ENCODE data around the gene MBLAC1. TPM values are rescaled to one million over a fixed set of nuclear protein-coding genes. Genes with fewer than 3 reads are reported as not detected.

Gene MBLAC1
- total RNA-seq = 1.5 TPM

- Histone ChIP-seq H3K4me3 (ENCODE audit: low read length) (peak within 1 kb of the TSS; percentile 91), H3K4me1 (ENCODE audit: insufficient read depth, low read length) (peaks cover 57% of the 10 kb centered on the region), H3K9me3 (ENCODE audit: low read depth, low read length) (no peaks in the 10 kb centered on the region), H3K27me3 (ENCODE audit: insufficient read depth, low read length) (no peaks in the 10 kb centered on the region)
Observed at GRCh38 chr7:100126931-100127865, at the start of gene MBLAC1. MBLAC1 (plus strand) TSS chr7:100126967; CDS start chr7:100127396, 429 bp downstream.

GRCh38 chr7:100077205-100077604, 49.6 kb upstream of the MBLAC1 start:
- peaks cover 17% of the 10 kb centered on the region for H3K4me1 ChIP-seq (ENCODE audit: insufficient read depth, low read length)
- H3K4me3 ChIP-seq (ENCODE audit: low read length) = no peak overlapping the region
- H3K9me3 ChIP-seq (ENCODE audit: low read depth, low read length) = peaks cover 8% of the 10 kb centered on the region
- H3K27me3 ChIP-seq (ENCODE audit: insufficient read depth, low read length) = no peaks in the 10 kb centered on the region

GRCh38 chr7:100079024-100079560, 47.7 kb upstream of the MBLAC1 start:
- Histone ChIP-seq H3K9me3 (ENCODE audit: low read depth, low read length) (no peaks in the 10 kb centered on the region), H3K27me3 (ENCODE audit: insufficient read depth, low read length) (no peaks in the 10 kb centered on the region), H3K4me1 (ENCODE audit: insufficient read depth, low read length) (peaks cover 28% of the 10 kb centered on the region), H3K4me3 (ENCODE audit: low read length) (no peak overlapping the region)

GRCh38 chr7:100080907-100081534, 45.7 kb upstream of the MBLAC1 start:
- H3K4me3 ChIP-seq (ENCODE audit: low read length) = peak overlapping the region; percentile 95
- no peaks in the 10 kb centered on the region for H3K9me3 ChIP-seq (ENCODE audit: low read depth, low read length)
- peaks cover 34% of the 10 kb centered on the region for H3K4me1 ChIP-seq (ENCODE audit: insufficient read depth, low read length)
- H3K27me3 ChIP-seq (ENCODE audit: insufficient read depth, low read length) = no peaks in the 10 kb centered on the region

- no peaks in the 10 kb centered on the region for H3K9me3 ChIP-seq (ENCODE audit: low read depth, low read length)
- peaks cover 34% of the 10 kb centered on the region for H3K4me1 ChIP-seq (ENCODE audit: insufficient read depth, low read length)
- H3K4me3 ChIP-seq (ENCODE audit: low read length) = peak within 1 kb of the TSS; percentile 95
- no peaks in the 10 kb centered on the region for H3K27me3 ChIP-seq (ENCODE audit: insufficient read depth, low read length)
Observed at GRCh38 chr7:100081535-100082102, 45.1 kb upstream of the MBLAC1 start, which contains the start of gene ZNF3. ZNF3 (minus strand) TSS chr7:100081723; CDS start chr7:100077357, 4,366 bp downstream.

GRCh38 chr7:100082978-100083377, 43.8 kb upstream of the MBLAC1 start:
- Histone ChIP-seq H3K4me1 (ENCODE audit: insufficient read depth, low read length) (peaks cover 36% of the 10 kb centered on the region), H3K4me3 (ENCODE audit: low read length) (no peak overlapping the region), H3K27me3 (ENCODE audit: insufficient read depth, low read length) (no peaks in the 10 kb centered on the region), H3K9me3 (ENCODE audit: low read depth, low read length) (no peaks in the 10 kb centered on the region)

- no peaks in the 10 kb centered on the region for H3K9me3 ChIP-seq (ENCODE audit: low read depth, low read length)
- H3K4me1 ChIP-seq (ENCODE audit: insufficient read depth, low read length) = peaks cover 46% of the 10 kb centered on the region
- H3K4me3 ChIP-seq (ENCODE audit: low read length) = no peak overlapping the region
- H3K27me3 ChIP-seq (ENCODE audit: insufficient read depth, low read length) = no peaks in the 10 kb centered on the region
Observed at GRCh38 chr7:100085515-100085914, 41.3 kb upstream of the MBLAC1 start.

- H3K4me3 ChIP-seq (ENCODE audit: low read length) = no peak overlapping the region
- H3K9me3 ChIP-seq (ENCODE audit: low read depth, low read length) = no peaks in the 10 kb centered on the region
- H3K27me3 ChIP-seq (ENCODE audit: insufficient read depth, low read length) = no peaks in the 10 kb centered on the region
- peaks cover 36% of the 10 kb centered on the region for H3K4me1 ChIP-seq (ENCODE audit: insufficient read depth, low read length)
Observed at GRCh38 chr7:100087055-100087750, 39.6 kb upstream of the MBLAC1 start.

- Histone ChIP-seq H3K4me1 (ENCODE audit: insufficient read depth, low read length) (peaks cover 26% of the 10 kb centered on the region), H3K27me3 (ENCODE audit: insufficient read depth, low read length) (no peaks in the 10 kb centered on the region), H3K4me3 (ENCODE audit: low read length) (peak overlapping the region; percentile 86), H3K9me3 (ENCODE audit: low read depth, low read length) (no peaks in the 10 kb centered on the region)
Observed at GRCh38 chr7:100088095-100088620, 38.6 kb upstream of the MBLAC1 start.

GRCh38 chr7:100088621-100089457, 37.9 kb upstream of the MBLAC1 start, which contains the start of gene COPS6:
COPS6 (plus strand) TSS chr7:100088969; CDS start chr7:100088991, 22 bp downstream.
- peak within 1 kb of the TSS; percentile 86 for H3K4me3 ChIP-seq (ENCODE audit: low read length)
- H3K4me1 ChIP-seq (ENCODE audit: insufficient read depth, low read length) = peaks cover 25% of the 10 kb centered on the region
- no peaks in the 10 kb centered on the region for H3K27me3 ChIP-seq (ENCODE audit: insufficient read depth, low read length)
- no peaks in the 10 kb centered on the region for H3K9me3 ChIP-seq (ENCODE audit: low read depth, low read length)

GRCh38 chr7:100089458-100090196, 37.1 kb upstream of the MBLAC1 start:
- Histone ChIP-seq H3K4me3 (ENCODE audit: low read length) (peak overlapping the region; percentile 86), H3K9me3 (ENCODE audit: low read depth, low read length) (no peaks in the 10 kb centered on the region), H3K4me1 (ENCODE audit: insufficient read depth, low read length) (peaks cover 25% of the 10 kb centered on the region)

GRCh38 chr7:100090527-100091410, 36.0 kb upstream of the MBLAC1 start:
- no peak overlapping the region for H3K4me3 ChIP-seq (ENCODE audit: low read length)
- no peaks in the 10 kb centered on the region for H3K27me3 ChIP-seq (ENCODE audit: insufficient read depth, low read length)
- peaks cover 22% of the 10 kb centered on the region for H3K4me1 ChIP-seq (ENCODE audit: insufficient read depth, low read length)
- no peaks in the 10 kb centered on the region for H3K9me3 ChIP-seq (ENCODE audit: low read depth, low read length)

More at GRCh38 chr7:100089458-100090196, 37.1 kb upstream of the MBLAC1 start:
- no peaks in the 10 kb centered on the region for H3K27me3 ChIP-seq (ENCODE audit: insufficient read depth, low read length)

Data from mononuclear cell (primary cell).